HCT116 (cell line): ENCODE data around the gene ANKRD24. TPM values are rescaled to one million over a fixed set of nuclear protein-coding genes. Genes with fewer than 3 reads are reported as not detected.

ENCODE experiments used
- ATAC-seq: fragments of 200-7000 bp; cut with Tn5 transposase; 2 replicates; pipeline ENCODE4 v1.9.1; 2020; ENCODE audit warnings: mild to moderate bottlenecking, moderate library complexity
- BruUV-seq: library from RNA; stranded (reverse); fragments of 400-500 nt; replicated peaks from 2 replicates; lab custom pipeline; 2021; lab: Mats Ljungman, UMichigan
- CTCF ChIA-PET: fragments of 300-600 bp; sonication (Branson Sonifier 250); formaldehyde crosslinking; loops from one replicate; lab custom pipeline; 2021; ENCODE audit warnings: antibody characterized with exemption; lab: Charles Lee
- POLR2A ChIA-PET: fragments of 300-600, 350-600 bp; sonication (Branson Sonifier 250); formaldehyde crosslinking; loops from one replicate; lab custom pipeline; 2021; ENCODE audit warnings: antibody characterized with exemption; lab: Charles Lee
- RAD21 ChIA-PET, 2 experiments: fragments of 300-600 bp; sonication (Branson Sonifier 250); formaldehyde crosslinking; loops; one replicate each; lab custom pipeline; 2023; ENCODE audit warnings: low total read pairs in 2 of 2; ENCODE audit not compliant: uncharacterized antibody in 2 of 2, unreplicated experiment in 2 of 2, low non-redundant PET in 1 of 2; lab: Charles Lee
- DNase-seq: peaks from one replicate; pipeline ENCODE4 v3.0.0-alpha.2; 2010; ENCODE audit warnings: low read depth, low spot score
- H2AFZ ChIP-seq: fragments of 200-600 bp; shearing (Covaris generic), sonication (generic); 2 replicates; pipeline ENCODE4 v1.6.1; 2017; ENCODE audit warnings: low read depth, mixed run types, mixed read lengths, antibody characterized with exemption, low read length; ENCODE audit not compliant: poor library complexity, severe bottlenecking
- H3K27ac ChIP-seq: 2 replicates; pipeline ENCODE4 v1.5.1; 2012; ENCODE audit warnings: low read depth, low read length
- H3K27me3 ChIP-seq: fragments of 200-600 bp; sonication (generic); 2 replicates; pipeline ENCODE4 v1.6.1; 2016; ENCODE audit warnings: mixed run types, low read length, mixed read lengths; ENCODE audit not compliant: insufficient read depth
- H3K36me3 ChIP-seq, 2 experiments: fragments of 200-500 bp in 1 of 2; fragments of 200-600 bp in 1 of 2; sonication (Bioruptor generic) in 1 of 2; sonication (generic) in 1 of 2; 2 replicates each; pipeline versions ENCODE4 v1.5.1 to v1.6.1; 2014 to 2016; ENCODE audit warnings: low read length in 2 of 2, inconsistent platforms in 1 of 2, mixed read lengths in 1 of 2, mixed run types in 1 of 2; ENCODE audit not compliant: insufficient read depth in 2 of 2, control insufficient read depth in 1 of 2
- H3K4me1 ChIP-seq, 2 experiments: fragments of 200-600 bp in 1 of 2; sonication (generic) in 1 of 2; 2 replicates each; pipeline versions ENCODE4 v1.5.1 to v1.6.1; 2012 to 2017; ENCODE audit warnings: low read length in 2 of 2, inconsistent platforms in 1 of 2, mild to moderate bottlenecking in 1 of 2, mixed read lengths in 1 of 2, mixed run types in 1 of 2, moderate library complexity in 1 of 2; ENCODE audit not compliant: insufficient read depth in 2 of 2, control insufficient read depth in 1 of 2
- H3K4me2 ChIP-seq: fragments of 200-600 bp; sonication (generic); 2 replicates; pipeline ENCODE4 v1.6.1; 2017; ENCODE audit warnings: mixed run types, low read length, mixed read lengths
- H3K4me3 ChIP-seq, 2 experiments: fragments of 200-600 bp in 1 of 2; sonication (generic) in 1 of 2; replicated peaks in 1 of 2; 2 replicates each; pipeline ENCODE4 v1.5.1; 2011 to 2016; ENCODE audit warnings: low read length in 2 of 2, control low read depth in 1 of 2, low read depth in 1 of 2, mild to moderate bottlenecking in 1 of 2, mixed read lengths in 1 of 2, mixed run types in 1 of 2
- H3K79me2 ChIP-seq: fragments of 200-600 bp; sonication (generic); 2 replicates; pipeline ENCODE4 v1.6.1; 2017; ENCODE audit warnings: mild to moderate bottlenecking, mixed run types, low read length, moderate library complexity, mixed read lengths; ENCODE audit not compliant: insufficient read depth
- H3K9ac ChIP-seq: fragments of 200-600 bp; sonication (generic); 2 replicates; pipeline ENCODE4 v1.6.1; 2016; ENCODE audit warnings: low read length, mixed read lengths
- H3K9me2 ChIP-seq: fragments of 200-600 bp; sonication (generic), shearing (Covaris generic); 2 replicates; pipeline ENCODE4 v1.6.1; 2017; ENCODE audit warnings: mixed run types, mild to moderate bottlenecking, moderate library complexity; ENCODE audit not compliant: insufficient read depth
- H3K9me3 ChIP-seq, 2 experiments: fragments of 200-500 bp in 1 of 2; fragments of 200-600 bp in 1 of 2; sonication (Bioruptor generic) in 1 of 2; sonication (generic) in 1 of 2; 2 replicates each; pipeline ENCODE4 v1.6.1; 2014 to 2017; ENCODE audit warnings: low read length in 2 of 2, mixed read lengths in 2 of 2, inconsistent platforms in 1 of 2, low read depth in 1 of 2, mild to moderate bottlenecking in 1 of 2, mixed run types in 1 of 2, moderate library complexity in 1 of 2; ENCODE audit not compliant: control insufficient read depth in 1 of 2, insufficient read depth in 1 of 2
- H4K20me1 ChIP-seq: fragments of 200-600 bp; sonication (generic), shearing (Covaris generic); 2 replicates; pipeline ENCODE4 v1.6.1; 2017; ENCODE audit warnings: mixed run types, mild to moderate bottlenecking, moderate library complexity; ENCODE audit not compliant: insufficient read depth
- CBX3 ChIP-seq: IDR thresholded peaks from 2 replicates; pipeline ENCODE4 v1.6.1; 2012; ENCODE audit warnings: low read depth
- CEBPB ChIP-seq: IDR thresholded peaks from 2 replicates; pipeline ENCODE4 v1.6.1; 2012; ENCODE audit warnings: low read depth
- EGR1 ChIP-seq: IDR thresholded peaks from 2 replicates; pipeline ENCODE4 v1.6.1; 2012; ENCODE audit warnings: low read depth
- ELF1 ChIP-seq: IDR thresholded peaks from 2 replicates; pipeline ENCODE4 v1.6.1; 2012; ENCODE audit warnings: low read depth, borderline replicate concordance
- EZH2 ChIP-seq: fragments of 200-600 bp; sonication (generic); IDR thresholded peaks from 2 replicates; pipeline ENCODE4 v1.6.1; 2017; ENCODE audit warnings: antibody characterized with exemption, mixed run types
- EZH2phosphoT487 ChIP-seq: fragments of 200-600 bp; IDR thresholded peaks from 2 replicates; pipeline ENCODE4 v1.6.1; 2018; ENCODE audit warnings: antibody characterized with exemption, borderline replicate concordance
- FOSL1 ChIP-seq: IDR thresholded peaks from 2 replicates; pipeline ENCODE4 v1.6.1; 2012; ENCODE audit warnings: low read depth
- POLR2A ChIP-seq: IDR thresholded peaks from 2 replicates; pipeline ENCODE4 v1.7.0; 2011; ENCODE audit warnings: borderline replicate concordance; ENCODE audit not compliant: insufficient read depth, insufficient read length; ENCODE audit errors: extremely low read depth
- POLR2AphosphoS5 ChIP-seq: IDR thresholded peaks from 2 replicates; pipeline ENCODE4 v1.6.1; 2011; ENCODE audit warnings: mild to moderate bottlenecking, low read depth, low read length, moderate library complexity
- RAD21 ChIP-seq: IDR thresholded peaks from 2 replicates; pipeline ENCODE4 v1.6.1; 2012; ENCODE audit warnings: low read depth, mild to moderate bottlenecking
- SIN3A ChIP-seq: IDR thresholded peaks from 2 replicates; pipeline ENCODE4 v1.6.1; 2012; ENCODE audit warnings: low read depth
- SRF ChIP-seq: IDR thresholded peaks from 2 replicates; pipeline ENCODE4 v1.6.1; 2012; ENCODE audit warnings: low read depth
- YY1 ChIP-seq: IDR thresholded peaks from 2 replicates; pipeline ENCODE4 v1.6.1; 2011; ENCODE audit warnings: low read length, low read depth, moderate library complexity, mild to moderate bottlenecking; ENCODE audit not compliant: insufficient replicate concordance; ENCODE audit errors: extremely low read depth
- ZFX ChIP-seq: fragments of 450-650 bp; IDR thresholded peaks from 2 replicates; pipeline ENCODE4 v1.6.1; 2017
- ZNF274 ChIP-seq: fragments of 200-500 bp; sonication (Bioruptor generic); IDR thresholded peaks from 2 replicates; pipeline ENCODE4 v1.6.1; 2014; ENCODE audit warnings: mild to moderate bottlenecking, low read depth, low read length, inconsistent platforms
- intact Hi-C: fragments of 100-400 bp; cut with micrococcal nuclease; formaldehyde crosslinking; loops from 2 replicates; pipeline ENCODE4 v1.10.0; 2022
- total RNA-seq: library from RNA; stranded (reverse); gene quantifications from one replicate; pipeline ENCODE4 v1.2.1, GENCODE V29; 2021; ENCODE audit not compliant: unreplicated experiment
- TF ChIP-seq, protein P1 (sequence below): IDR thresholded peaks from 2 replicates; pipeline ENCODE4 v1.6.1; 2012
- TF ChIP-seq, protein P2 (sequence below): IDR thresholded peaks from 2 replicates; pipeline ENCODE4 v1.6.1; 2012; ENCODE audit warnings: low read depth
- TF ChIP-seq, protein P3 (sequence below), 3 experiments: fragments of 200-600 bp in 1 of 3; sonication (generic) in 1 of 3; IDR thresholded peaks in 2 of 3; conservative IDR thresholded peaks in 1 of 3; 2 replicates each; pipeline ENCODE4 v1.5.1; 2012 to 2017; ENCODE audit warnings: low read depth in 2 of 3, low read length in 2 of 3, antibody characterized with exemption in 1 of 3, borderline replicate concordance in 1 of 3, control low read depth in 1 of 3, mild to moderate bottlenecking in 1 of 3, mixed read lengths in 1 of 3, mixed run types in 1 of 3, moderate library complexity in 1 of 3; ENCODE audit not compliant: insufficient read depth in 1 of 3
- TF ChIP-seq, protein P4 (sequence below): IDR thresholded peaks from 2 replicates; pipeline ENCODE4 v1.6.1; 2012
- TF ChIP-seq, protein P5 (sequence below): IDR thresholded peaks from 2 replicates; pipeline ENCODE4 v1.6.1; 2011; ENCODE audit warnings: mild to moderate bottlenecking, low read length, moderate library complexity; ENCODE audit not compliant: insufficient replicate concordance; ENCODE audit errors: extremely low read depth

The ANKRD24 gene
- total RNA-seq, 1 experiment from 2014 or later, result 1.7 TPM

DNA sequence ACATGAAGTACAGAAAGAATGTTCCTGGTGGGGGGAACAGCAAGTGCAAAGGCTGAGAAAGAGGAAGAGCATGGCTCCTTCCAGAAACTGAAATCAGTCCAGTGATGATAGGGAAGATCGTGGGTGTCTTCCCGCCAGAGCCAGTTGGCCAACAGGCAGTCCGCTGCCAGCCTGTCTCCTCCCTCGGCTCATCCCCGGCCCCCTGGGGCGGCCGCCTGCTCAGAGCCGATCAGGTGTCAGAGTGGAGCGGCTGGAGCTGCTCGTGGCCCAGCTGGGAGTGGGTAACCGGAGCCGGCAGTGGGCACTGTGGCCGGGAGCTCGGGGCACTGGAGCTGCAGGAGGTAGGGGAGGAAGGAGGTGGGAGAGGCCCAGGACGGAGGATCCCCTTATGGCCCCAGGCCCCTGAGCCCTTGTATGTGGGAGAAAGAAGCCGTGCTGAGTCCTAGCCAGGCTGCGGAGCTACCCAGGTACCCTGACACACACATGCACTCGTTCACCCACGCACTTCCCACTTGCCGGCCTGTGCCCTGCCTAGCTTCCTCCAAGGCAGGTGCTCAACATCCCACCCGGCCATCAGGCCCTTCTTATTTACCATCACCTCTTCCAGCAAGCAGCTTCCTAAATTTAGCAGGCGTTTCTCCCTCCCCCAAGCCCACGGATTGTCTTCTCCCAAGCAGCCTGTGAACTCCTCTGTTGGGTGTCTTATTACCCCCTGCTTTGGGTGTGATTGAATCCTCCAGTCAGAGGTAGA lies 1.7 kb downstream of the ANKRD24 start:
- CTCF ChIA-PET, result no interaction called here
- no peaks in the 10 kb centered on the region for H3K36me3 ChIP-seq
- BruUV-seq, result no TSS peak

More for the DNA sequence above, 1.7 kb downstream of the ANKRD24 start:
- H3K79me2 ChIP-seq, result peaks cover 15% of the 10 kb centered on the region
- no peaks in the 10 kb centered on the region for H3K9me3 ChIP-seq
- RAD21 ChIA-PET, result no interaction called here
- no peak overlapping the region for H3K27ac ChIP-seq
- no peak overlapping the region for H3K4me3 ChIP-seq
- no peaks in the 10 kb centered on the region for H4K20me1 ChIP-seq
- H3K27me3 ChIP-seq, result no peaks in the 10 kb centered on the region
- TF ChIP-seq ZNF274 (no peak), EZH2phosphoT487 (no peak), FOSL1 (no peak), SIN3A (no peak), CEBPB (no peak), YY1 (no peak), CBX3 (no peak), ELF1 (no peak), EGR1 (no peak), SRF (no peak), ZFX (no peak), POLR2AphosphoS5 (no peak), POLR2A (no peak), EZH2 (no peak), RAD21 (no peak)
- TF ChIP-seq, protein P1, sequence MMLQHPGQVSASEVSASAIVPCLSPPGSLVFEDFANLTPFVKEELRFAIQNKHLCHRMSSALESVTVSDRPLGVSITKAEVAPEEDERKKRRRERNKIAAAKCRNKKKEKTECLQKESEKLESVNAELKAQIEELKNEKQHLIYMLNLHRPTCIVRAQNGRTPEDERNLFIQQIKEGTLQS, result no peak
- TF ChIP-seq, protein P2, sequence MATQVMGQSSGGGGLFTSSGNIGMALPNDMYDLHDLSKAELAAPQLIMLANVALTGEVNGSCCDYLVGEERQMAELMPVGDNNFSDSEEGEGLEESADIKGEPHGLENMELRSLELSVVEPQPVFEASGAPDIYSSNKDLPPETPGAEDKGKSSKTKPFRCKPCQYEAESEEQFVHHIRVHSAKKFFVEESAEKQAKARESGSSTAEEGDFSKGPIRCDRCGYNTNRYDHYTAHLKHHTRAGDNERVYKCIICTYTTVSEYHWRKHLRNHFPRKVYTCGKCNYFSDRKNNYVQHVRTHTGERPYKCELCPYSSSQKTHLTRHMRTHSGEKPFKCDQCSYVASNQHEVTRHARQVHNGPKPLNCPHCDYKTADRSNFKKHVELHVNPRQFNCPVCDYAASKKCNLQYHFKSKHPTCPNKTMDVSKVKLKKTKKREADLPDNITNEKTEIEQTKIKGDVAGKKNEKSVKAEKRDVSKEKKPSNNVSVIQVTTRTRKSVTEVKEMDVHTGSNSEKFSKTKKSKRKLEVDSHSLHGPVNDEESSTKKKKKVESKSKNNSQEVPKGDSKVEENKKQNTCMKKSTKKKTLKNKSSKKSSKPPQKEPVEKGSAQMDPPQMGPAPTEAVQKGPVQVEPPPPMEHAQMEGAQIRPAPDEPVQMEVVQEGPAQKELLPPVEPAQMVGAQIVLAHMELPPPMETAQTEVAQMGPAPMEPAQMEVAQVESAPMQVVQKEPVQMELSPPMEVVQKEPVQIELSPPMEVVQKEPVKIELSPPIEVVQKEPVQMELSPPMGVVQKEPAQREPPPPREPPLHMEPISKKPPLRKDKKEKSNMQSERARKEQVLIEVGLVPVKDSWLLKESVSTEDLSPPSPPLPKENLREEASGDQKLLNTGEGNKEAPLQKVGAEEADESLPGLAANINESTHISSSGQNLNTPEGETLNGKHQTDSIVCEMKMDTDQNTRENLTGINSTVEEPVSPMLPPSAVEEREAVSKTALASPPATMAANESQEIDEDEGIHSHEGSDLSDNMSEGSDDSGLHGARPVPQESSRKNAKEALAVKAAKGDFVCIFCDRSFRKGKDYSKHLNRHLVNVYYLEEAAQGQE, result no peak
- TF ChIP-seq, protein P3, sequence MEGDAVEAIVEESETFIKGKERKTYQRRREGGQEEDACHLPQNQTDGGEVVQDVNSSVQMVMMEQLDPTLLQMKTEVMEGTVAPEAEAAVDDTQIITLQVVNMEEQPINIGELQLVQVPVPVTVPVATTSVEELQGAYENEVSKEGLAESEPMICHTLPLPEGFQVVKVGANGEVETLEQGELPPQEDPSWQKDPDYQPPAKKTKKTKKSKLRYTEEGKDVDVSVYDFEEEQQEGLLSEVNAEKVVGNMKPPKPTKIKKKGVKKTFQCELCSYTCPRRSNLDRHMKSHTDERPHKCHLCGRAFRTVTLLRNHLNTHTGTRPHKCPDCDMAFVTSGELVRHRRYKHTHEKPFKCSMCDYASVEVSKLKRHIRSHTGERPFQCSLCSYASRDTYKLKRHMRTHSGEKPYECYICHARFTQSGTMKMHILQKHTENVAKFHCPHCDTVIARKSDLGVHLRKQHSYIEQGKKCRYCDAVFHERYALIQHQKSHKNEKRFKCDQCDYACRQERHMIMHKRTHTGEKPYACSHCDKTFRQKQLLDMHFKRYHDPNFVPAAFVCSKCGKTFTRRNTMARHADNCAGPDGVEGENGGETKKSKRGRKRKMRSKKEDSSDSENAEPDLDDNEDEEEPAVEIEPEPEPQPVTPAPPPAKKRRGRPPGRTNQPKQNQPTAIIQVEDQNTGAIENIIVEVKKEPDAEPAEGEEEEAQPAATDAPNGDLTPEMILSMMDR (IDR thresholded peaks at IDR 0.05 in 2 of 3, conservative IDR thresholded peaks at IDR 0.05 in 1 of 3; ENCODE audit: borderline replicate concordance in 1 of 3, insufficient read depth in 1 of 3, low read depth in 2 of 3, low read length in 2 of 3), result no peak
- TF ChIP-seq, protein P4, sequence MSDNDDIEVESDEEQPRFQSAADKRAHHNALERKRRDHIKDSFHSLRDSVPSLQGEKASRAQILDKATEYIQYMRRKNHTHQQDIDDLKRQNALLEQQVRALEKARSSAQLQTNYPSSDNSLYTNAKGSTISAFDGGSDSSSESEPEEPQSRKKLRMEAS, result no peak
- TF ChIP-seq, protein P5, sequence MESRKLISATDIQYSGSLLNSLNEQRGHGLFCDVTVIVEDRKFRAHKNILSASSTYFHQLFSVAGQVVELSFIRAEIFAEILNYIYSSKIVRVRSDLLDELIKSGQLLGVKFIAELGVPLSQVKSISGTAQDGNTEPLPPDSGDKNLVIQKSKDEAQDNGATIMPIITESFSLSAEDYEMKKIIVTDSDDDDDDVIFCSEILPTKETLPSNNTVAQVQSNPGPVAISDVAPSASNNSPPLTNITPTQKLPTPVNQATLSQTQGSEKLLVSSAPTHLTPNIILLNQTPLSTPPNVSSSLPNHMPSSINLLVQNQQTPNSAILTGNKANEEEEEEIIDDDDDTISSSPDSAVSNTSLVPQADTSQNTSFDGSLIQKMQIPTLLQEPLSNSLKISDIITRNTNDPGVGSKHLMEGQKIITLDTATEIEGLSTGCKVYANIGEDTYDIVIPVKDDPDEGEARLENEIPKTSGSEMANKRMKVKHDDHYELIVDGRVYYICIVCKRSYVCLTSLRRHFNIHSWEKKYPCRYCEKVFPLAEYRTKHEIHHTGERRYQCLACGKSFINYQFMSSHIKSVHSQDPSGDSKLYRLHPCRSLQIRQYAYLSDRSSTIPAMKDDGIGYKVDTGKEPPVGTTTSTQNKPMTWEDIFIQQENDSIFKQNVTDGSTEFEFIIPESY, result no peak
- POLR2A ChIA-PET, result no interaction called here
- no peak overlapping the region for H3K4me2 ChIP-seq
- intact Hi-C loops, result loop anchor here (5.0 kb wide), 1 partner anchor 117 kb away; the partner anchor contains the start of gene ZBTB7A
- DNase-seq (no peak), ATAC-seq (no peak)
- H3K9me2 ChIP-seq, result no peaks in the 10 kb centered on the region
- peaks cover 10 to 29% of the 10 kb centered on the region in 2 experiments for H3K4me1 ChIP-seq
- no peak overlapping the region for H3K9ac ChIP-seq
- no peak overlapping the region for H2AFZ ChIP-seq
